HG02885 (cell line): Measurements from ENCODE around the gene EHHADH.

Source experiments
- ATAC-seq: cut with Tn5 transposase; IDR thresholded peaks from one replicate; pipeline ENCODE4 v1.9.1; 2021; ENCODE audit warnings: mild to moderate bottlenecking; ENCODE audit not compliant: unreplicated experiment, poor library complexity

EHHADH gene

DNA sequence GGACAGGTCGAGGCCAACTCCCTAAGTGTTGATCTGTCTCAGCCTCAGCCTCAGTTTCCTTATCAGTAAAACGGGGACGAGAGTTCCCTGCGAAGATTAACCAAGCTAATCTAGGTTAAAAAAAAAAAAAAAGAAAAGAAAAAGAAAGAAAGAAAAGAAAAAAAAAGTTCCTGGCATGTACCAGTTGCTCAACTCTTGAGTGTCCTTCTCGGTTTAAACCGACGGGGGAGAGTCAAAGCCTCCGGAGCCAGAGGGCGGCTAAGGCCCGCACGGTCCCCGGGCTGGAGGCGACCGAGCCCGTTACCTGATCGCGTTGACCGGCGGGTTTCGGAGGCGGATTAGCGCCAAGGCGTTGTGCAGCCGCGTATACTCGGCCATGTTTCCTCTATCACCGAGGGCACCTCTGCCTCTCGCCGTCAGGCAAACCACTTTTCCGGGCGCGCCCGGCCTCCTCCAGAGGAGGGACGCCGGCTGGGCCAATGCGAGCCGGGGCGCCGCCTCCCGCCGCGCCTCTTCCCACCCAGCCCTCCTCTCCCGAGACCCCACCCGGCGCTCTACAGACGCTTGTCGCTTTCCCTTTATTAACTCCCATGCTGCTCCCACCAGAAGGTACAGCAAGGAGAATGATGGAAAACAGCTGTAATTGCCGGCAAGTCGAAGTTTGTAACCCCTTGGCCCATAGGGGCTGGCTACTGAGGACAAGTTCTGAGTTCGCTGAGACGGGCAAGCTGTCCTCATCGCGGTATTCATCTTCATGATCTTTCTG, at the start of gene EHHADH:
Gene EHHADH (minus strand): TSS at position 405 of the 766 bp plus-strand sequence. CDS start 27 bp downstream, at position 378.
- peak; percentile 89 for ATAC-seq

DNA sequence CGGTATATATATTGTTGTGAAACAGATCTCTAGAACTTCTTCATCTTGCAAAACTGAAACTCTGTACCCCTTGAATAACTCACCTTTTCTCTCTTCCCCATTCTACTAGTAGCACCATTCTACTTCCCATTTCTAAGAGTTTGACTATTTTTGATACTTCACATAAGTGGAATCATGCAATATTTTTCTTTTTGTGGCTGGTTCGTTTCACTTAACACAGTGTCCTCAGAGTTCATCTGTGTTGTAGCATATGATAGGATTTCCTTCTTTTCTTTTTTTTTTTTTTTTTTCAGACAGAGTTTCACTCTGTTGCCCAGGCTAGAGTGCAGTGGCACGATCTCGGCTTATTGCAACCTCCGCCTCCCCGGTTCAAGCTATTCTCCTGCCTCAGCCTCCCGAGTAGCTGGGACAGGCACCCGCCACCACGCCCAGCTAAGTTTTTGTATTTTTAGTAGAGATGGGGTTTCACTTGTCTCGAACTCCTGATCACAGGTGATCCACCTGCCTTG, 46.1 kb upstream of the EHHADH start:
- peak; percentile 89 for ATAC-seq

DNA sequence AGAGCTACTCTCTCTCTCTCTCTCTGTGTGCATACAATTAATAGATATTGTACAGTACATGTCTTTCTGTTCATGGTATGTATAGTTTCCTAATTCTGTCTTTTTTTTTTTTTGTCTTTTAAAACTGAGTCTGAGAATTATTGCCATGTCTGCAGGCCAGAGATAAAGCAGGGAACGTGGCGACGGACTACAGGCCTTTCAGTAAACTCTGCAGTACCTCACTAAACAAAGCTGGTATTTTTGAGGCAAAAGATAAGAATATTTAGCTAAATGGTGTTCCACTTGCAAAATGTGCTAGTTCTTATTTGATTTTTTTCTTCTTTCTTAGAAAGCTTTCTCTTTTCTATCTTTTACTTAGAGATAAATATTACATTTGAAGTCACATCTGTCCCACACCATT, 44.0 kb upstream of the EHHADH start:
- no peak for ATAC-seq

DNA sequence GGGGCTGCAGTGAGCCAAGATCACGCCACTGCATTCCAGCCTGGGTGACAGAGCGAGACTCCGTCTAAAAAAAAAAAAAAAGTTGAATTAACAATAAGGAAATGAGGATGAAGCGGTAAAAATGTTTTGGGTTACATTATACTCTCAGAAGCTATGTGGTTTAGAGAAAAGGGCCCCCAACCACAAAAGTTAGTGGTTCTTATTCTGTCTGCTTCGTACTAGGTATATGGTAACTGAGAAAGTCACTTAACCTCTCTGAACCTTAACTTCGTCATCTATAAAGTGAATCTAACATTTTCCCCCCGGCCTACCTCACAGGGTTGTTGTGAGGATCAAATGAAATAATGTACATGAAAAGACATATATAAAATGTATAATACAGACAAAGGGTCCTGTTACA, 38.4 kb upstream of the EHHADH start:
- ATAC-seq, result peak; percentile 72

DNA sequence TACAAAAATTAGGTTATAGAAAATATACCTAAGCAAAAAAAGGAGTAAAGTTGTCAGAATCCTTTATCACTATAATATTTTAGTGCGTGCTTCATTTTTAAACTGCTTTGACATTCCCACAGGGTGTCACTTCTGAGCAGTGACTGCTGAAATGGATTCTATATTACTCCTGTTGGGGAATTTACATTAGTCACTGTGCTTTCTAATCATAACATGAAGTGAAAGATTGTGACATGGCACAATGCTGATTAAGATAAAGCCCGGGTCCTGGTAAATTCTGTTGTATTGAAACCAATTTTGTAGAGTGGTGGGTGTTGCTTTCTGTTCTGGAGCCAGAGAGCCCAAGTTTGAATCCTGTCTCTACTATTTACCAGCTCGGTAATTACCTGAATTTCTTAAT, 36.4 kb upstream of the EHHADH start:
- no peak for ATAC-seq

DNA sequence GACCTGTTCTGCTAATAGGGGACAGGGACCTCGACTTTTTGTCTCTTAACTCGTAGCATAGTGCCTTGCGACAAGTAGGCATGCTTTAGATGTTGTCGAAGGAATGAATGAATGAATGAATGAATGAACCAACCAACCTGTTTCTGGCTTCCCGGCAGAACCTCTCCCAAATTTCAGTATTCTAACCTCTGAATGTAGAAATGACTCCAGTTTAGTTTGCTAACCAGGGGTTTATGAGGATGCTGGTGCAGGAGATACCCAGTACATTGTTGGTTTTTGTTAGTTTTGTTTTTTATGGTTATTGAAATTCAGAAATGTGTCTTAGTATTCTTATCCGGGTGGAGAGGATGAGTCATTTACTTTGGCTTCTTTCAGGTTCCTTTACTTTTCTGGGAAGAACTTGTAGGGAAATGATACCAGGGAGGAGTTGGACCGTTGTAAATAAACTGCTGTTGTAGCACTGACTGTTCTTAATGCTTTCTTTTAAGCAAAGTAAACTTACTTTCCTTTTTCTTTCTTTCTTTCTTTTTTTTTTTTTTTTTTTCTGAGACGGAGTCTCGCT, 29.6 kb upstream of the EHHADH start:
- no peak for ATAC-seq

DNA sequence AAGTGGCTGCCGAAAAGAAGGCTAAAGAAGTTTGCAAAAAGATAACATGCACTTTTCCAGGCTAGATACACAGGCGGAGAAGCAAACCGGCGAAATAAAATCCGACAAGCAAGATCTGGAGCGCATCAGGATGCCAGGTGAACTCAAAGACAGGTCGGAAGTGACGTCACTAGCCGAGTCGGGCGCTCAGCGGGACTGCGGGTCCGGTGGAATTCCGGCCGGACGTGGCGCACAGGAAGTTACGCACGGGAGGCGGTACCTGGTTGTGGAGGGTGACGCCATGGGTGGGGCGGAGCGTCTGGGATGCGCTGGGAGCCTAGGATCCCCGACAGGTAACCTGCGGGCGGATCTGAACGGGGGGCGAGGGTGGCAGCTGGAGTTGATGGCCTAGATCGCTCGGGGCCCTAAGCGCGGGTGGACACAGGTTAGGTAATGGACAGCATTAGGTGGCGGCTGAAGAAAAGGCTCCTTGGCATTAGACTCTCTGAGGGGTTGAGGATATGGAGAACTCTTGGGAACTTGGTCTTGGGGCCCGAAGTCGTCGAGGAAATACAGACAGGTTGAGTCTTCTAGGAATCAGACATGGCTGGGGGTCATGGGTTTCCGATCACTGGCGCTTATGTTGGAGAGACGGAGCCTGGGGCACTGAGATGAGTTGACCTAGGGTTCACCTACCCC, 29.0 kb upstream of the EHHADH start:
- peak; percentile 100 for ATAC-seq

DNA sequence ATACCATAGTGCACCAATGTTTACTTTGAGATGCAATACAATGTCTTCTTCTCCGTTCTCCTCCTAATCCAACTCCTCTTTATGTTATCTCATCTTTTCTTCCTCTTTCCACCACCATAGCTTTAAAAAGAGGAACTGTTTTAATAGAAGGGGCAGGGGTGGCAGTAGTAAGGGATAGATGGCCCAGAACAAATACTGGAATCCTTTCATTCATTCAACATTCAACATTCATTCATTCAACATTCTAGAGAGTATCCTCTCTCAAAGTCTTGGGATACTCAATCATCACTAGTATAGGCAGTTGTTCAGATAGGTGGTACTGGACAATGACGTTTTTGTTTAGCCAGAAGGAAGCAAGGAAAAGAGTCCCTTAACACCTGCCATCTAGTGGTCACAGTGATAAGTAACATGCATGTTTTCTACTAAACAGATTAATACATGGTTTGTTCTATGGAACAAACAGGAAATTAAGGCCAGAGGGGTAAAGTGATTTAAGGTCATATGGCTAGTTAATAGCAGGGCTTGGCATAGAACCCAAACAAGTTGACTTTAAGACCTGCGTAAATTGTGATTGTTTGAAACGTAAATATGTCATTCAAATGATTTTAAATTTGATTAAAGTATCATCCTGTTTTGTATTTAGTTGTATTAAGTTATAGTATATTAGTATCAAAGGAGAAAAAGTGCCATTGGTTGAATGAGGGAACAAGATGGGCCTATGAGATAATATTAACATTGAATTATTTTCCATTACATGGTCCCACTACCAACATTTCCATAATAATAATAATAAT, 26.9 kb upstream of the EHHADH start:
- ATAC-seq, result no peak

DNA sequence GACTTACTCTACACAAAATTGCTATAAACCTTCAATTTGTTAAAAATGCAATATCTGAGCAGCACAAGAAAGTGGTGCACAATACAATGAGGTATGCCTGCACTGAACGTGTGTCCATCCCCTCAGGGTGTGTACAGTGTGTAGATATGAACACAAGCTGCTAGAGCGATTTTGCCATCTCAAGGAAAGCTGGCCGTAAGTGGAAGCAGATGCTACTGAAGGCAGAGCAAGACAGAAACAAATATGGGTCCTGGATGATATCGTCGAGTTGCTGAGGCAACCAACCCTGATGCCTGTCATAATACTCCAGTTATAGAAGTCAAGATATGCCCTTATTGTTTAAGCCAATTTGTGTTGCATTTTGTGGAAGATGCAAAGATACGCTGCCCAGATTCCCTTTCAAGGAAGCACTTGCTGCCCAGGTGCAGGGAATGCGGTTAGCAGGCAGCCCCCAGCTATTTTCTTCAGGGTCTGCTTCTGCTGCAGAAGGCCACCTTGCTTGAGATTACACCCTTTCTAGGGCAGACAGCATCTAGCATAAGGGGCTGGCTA, 25.8 kb upstream of the EHHADH start:
- no peak for ATAC-seq

DNA sequence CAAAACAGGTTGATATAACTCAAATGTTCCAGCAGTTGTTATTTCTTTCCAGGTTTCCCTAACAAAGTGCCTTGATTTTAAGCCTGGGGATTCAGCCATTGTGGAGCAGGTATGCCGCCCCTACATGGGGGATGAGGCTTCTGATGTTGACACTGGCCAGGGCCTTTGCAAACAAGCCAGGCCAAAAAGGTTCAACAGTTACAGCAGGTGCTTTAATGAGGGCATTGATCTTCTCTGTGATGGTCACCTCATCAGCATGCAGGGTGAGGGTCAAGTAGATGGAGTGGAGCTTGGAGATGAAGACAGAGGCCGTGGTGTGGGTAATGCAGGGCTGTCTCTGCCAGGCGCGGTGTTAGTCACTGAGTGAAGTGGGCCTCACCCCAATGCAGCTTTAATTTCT, 22.6 kb upstream of the EHHADH start:
- ATAC-seq, result no peak

DNA sequence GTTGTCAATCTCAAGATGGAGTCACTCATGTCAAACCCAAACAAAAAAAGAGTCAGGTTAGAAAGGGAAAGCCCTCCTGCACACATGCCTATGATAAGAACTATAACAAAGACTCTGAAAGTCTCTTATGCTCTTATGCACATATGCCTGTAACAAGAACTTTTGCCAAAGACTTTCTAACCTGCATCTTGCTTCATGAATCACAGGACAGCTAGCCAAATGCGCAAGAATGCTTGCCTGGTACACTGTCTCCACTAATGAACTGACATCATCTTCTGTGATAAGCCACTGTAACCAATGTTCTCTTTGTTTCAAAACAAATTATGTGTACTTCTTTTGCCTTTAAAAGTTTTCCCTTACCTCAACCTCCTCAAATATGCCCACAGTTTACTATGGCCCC, 18.2 kb upstream of the EHHADH start:
- no peak for ATAC-seq

DNA sequence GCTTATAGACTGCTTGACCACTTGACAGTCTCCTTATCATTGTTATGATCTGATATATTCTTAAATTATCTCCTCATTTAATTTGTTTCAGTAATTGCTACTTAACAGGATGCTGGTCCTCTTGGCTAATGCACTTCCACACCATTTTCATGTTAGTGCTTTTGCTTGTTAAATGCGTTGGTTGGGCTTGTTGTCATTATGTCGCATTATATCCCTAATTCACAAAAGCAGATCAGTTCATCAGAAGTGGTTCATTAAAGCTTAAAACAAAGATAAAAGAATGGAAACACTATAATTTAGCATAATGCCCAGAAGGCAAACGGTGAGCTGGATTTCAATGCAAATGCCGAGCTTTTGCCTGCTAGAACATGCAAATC, 17.1 kb upstream of the EHHADH start:
- ATAC-seq, result no peak

DNA sequence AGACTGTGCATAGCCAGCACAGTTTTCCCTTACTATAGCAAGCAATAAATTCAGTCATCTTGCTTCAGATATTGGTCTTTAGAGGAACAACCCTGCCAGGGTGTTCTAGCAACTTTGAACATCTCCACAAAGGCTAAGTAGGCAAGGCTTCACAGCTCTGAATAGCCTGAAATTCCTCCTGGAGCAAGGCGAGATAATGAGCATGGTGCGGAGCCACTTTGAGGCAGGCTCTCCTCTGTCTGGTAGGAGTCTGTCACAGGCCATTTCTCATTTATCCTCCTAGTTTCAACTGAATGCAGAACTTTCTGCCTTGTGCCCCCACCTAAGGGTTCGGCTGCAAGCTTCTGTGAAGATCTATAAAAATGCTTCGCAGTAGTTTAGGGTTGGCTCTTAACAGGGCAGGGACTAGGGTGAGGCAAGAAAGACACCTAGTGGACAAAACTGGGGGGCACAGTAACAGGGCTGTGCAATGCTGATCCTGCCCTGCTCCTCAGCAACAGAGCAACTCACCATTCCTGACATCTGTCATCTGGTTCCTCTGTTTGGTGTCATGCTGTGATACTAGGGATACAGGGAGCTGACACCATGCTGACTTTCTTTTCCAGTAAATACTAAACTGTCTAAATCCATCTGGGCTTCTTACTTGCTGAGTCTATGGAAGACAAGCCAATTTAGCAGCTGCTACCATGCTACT, 16.6 kb upstream of the EHHADH start:
- peak; percentile 51 for ATAC-seq

DNA sequence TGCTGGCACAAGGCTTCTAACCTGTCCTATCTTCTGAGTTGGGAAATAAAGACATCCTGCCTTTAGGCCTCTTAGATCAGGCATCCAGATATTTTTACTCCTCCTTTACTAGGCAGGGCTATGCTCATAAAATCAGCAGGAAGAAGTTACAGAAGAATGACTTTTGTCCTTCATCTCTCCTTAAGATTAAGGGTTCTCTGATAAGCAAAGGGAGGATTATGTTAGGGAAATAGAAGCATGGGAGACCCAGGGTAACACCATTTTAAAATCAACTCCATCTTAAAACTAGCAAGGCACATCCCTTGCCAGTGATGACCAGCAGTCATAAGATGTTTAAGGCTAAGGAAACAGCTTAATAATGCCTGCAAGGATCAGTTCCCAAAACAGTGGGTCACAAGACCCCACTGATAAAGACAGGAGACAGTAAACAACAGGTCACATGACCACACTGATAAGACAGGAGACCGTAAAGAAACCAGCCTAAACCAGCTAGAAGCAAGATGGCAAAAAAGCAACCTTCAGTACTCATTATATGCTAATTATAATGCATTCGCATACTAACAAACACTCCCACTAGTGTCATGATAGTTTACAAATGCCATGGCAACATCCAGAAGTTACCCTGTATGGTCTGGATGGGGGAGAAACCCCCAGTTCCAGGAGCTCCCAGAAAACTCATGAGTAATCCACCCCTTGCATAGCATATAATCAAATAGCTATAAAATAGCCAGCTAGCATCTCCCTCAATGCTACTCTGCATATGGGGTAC, 14.5 kb upstream of the EHHADH start:
- ATAC-seq, result no peak

DNA sequence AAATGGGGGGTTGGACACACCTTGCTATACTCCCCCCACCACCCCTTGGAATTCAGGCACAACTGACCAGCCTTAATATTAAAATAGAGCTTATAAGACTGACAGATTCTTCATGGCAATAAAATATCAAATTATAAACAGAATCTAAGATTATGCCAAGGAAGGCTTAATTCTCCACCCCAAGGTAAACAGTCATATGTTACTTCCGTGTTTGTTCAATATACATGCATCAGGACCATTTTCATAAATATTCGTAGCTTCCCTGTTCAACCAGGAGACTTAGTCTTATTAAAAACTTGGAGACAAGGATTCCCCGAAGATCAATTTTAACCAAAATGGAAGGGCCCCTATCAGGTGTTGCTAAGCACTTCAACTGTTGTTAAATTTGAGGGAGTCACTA, 13.3 kb upstream of the EHHADH start:
- no peak for ATAC-seq

DNA sequence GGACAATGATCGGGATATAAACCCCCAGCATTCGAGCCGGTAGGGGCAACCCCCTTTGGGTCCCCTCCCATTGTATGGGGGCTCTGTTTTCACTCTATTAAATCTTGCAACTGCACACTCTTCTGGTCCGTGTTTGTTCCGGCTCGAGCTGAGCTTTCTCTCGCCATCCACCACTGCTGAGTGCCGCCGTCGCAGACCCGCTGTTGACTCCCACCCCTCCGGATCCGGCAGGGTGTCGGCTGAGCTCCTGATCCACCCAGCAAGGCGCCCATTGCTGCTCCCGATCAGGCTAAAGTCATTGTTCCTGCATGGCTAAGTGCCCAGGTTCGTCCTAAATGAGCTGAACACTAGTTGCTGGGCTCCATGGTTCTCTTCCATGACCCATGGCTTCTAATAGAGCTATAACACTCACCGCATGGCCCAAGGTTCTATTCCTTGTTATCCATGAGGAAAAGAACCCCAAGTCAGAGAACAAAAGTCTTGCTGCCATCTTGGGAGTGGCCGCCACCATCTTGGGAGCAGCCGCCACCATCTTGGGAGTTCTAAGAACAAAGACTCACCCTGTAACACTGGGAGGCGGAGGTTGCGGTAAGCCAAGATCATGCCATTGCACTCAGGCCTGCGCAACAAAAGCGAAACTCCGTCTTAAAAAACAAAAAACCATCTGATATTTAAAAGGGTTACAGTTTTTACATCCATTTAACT, 11.2 kb upstream of the EHHADH start:
- ATAC-seq, result no peak

DNA sequence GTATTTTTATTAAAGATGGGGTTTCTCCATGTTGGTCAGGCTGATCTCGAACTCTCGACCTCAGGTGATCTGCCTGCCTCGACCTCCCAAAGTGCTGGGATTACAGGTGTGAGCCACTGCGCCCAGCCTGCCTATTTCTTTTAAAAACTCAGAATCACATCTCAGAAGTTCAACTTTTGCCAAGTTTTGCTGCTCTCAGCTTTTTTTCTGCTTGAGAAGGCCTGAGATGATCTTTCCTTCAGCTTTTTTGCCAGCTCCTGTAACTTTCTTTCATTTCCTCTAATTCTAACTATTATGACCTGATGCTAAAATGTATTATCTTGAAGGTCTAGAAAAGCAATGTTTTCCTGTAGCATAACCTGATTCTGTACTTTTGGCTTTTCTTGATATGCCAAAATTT, 9.6 kb upstream of the EHHADH start:
- ATAC-seq, result no peak

DNA sequence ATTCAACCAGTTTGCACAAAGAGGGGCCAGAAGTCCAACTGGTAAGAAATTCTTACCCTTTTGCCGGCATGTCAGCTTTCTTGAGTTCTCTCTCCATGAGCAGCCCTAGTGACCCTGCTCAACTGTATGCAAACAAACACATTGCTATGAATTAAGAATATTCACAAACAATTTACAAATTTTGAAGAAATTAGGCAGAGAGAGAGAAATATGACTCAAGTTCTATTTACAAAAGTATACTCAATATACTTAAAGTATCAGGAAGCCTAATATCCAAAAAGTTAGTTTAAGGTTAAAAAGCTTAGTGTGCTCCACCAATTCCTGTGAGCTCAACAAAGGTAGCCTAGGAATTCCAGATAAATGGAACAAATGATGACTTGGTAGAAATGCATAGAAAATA, 3.5 kb upstream of the EHHADH start:
- ATAC-seq, result no peak

DNA sequence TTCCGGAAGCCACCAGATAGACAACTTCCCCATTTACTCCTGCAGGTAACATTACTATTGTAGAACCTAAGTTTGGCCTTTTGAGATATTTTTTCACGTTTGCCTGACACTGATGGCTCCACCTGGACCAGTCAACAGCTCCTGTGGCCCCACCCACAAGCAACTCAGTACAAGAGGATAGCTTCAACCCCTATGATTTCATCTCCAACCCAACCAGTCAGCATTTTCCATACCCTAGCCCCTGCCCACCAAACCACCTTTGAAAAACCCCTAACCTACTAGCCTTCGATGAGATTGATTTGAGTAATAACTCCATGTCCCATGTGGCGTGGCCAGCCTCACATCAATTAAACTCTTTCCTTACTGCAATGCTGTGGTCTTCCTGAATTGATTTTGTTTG, 950 bp upstream of the EHHADH start:
- no peak for ATAC-seq
